ENCODE results near the gene RAB38. TPM values are rescaled to one million over a fixed set of nuclear protein-coding genes. Genes with fewer than 3 reads are reported as not detected.

Gene RAB38
- total RNA-seq, 1 experiment from 2014 or later, result 7.3 TPM

GRCh38 chr11:88115828-88116755, 59.2 kb downstream of the RAB38 start:
- DNase-seq, result no peak
- intact Hi-C loops (cut with micrococcal nuclease; ENCODE audit: unreplicated experiment), result no loop called here
- peak overlapping the region; percentile 14 for H3K27ac Mint-ChIP-seq (ENCODE audit: unreplicated experiment)
- no peaks in the 10 kb centered on the region for H3K4me1 Mint-ChIP-seq (ENCODE audit: low read depth, unreplicated experiment)
- CTCF ChIA-PET, result no interaction called here
- TF ChIP-seq CTCF (IDR thresholded peaks at IDR 0.05; ENCODE audit: unreplicated experiment), result no peak
- no peaks in the 10 kb centered on the region for H3K27me3 Mint-ChIP-seq (ENCODE audit: unreplicated experiment)
- BruUV-seq (replicated peaks), result no TSS peak
- no peaks in the 10 kb centered on the region for H3K9me3 Mint-ChIP-seq (ENCODE audit: low read depth, unreplicated experiment)
- H3K36me3 Mint-ChIP-seq (ENCODE audit: insufficient read depth, unreplicated experiment), result no peaks in the 10 kb centered on the region
- H3K4me3 Mint-ChIP-seq (ENCODE audit: low read depth, unreplicated experiment), result no peak overlapping the region

GRCh38 chr11:88114486-88115045, 60.7 kb downstream of the RAB38 start:
- no TSS peak for BruUV-seq (replicated peaks)
- Mint-ChIP-seq H3K4me1 (ENCODE audit: low read depth, unreplicated experiment) (no peaks in the 10 kb centered on the region), H3K9me3 (ENCODE audit: low read depth, unreplicated experiment) (no peaks in the 10 kb centered on the region), H3K27me3 (ENCODE audit: unreplicated experiment) (no peaks in the 10 kb centered on the region), H3K36me3 (ENCODE audit: insufficient read depth, unreplicated experiment) (no peaks in the 10 kb centered on the region), H3K4me3 (ENCODE audit: low read depth, unreplicated experiment) (no peak overlapping the region), H3K27ac (ENCODE audit: unreplicated experiment) (no peak overlapping the region)
- intact Hi-C loops (cut with micrococcal nuclease; ENCODE audit: unreplicated experiment), result no loop called here
- CTCF ChIA-PET, result no interaction called here
- no peak for DNase-seq
- no peak for TF ChIP-seq CTCF (IDR thresholded peaks at IDR 0.05; ENCODE audit: unreplicated experiment)

GRCh38 chr11:88106666-88107065, 68.6 kb downstream of the RAB38 start:
- H3K36me3 Mint-ChIP-seq (ENCODE audit: insufficient read depth, unreplicated experiment), result no peaks in the 10 kb centered on the region
- H3K27me3 Mint-ChIP-seq (ENCODE audit: unreplicated experiment), result no peaks in the 10 kb centered on the region
- no TSS peak for BruUV-seq (replicated peaks)
- TF ChIP-seq CTCF (IDR thresholded peaks at IDR 0.05; ENCODE audit: unreplicated experiment), result no peak
- H3K27ac Mint-ChIP-seq (ENCODE audit: unreplicated experiment), result no peak overlapping the region
- H3K4me3 Mint-ChIP-seq (ENCODE audit: low read depth, unreplicated experiment), result no peak overlapping the region
- intact Hi-C loops (cut with micrococcal nuclease; ENCODE audit: unreplicated experiment), result no loop called here
- no peak for DNase-seq
- H3K4me1 Mint-ChIP-seq (ENCODE audit: low read depth, unreplicated experiment), result peaks cover 41% of the 10 kb centered on the region
- CTCF ChIA-PET, result no interaction called here
- peaks cover 2% of the 10 kb centered on the region for H3K9me3 Mint-ChIP-seq (ENCODE audit: low read depth, unreplicated experiment)

GRCh38 chr11:88105951-88106350, 69.3 kb downstream of the RAB38 start:
- H3K27me3 Mint-ChIP-seq (ENCODE audit: unreplicated experiment), result no peaks in the 10 kb centered on the region
- BruUV-seq (replicated peaks), result no TSS peak
- H3K36me3 Mint-ChIP-seq (ENCODE audit: insufficient read depth, unreplicated experiment), result no peaks in the 10 kb centered on the region
- no peak for DNase-seq
- peaks cover 41% of the 10 kb centered on the region for H3K4me1 Mint-ChIP-seq (ENCODE audit: low read depth, unreplicated experiment)
- no peak for TF ChIP-seq CTCF (IDR thresholded peaks at IDR 0.05; ENCODE audit: unreplicated experiment)
- H3K9me3 Mint-ChIP-seq (ENCODE audit: low read depth, unreplicated experiment), result peaks cover 2% of the 10 kb centered on the region
- H3K27ac Mint-ChIP-seq (ENCODE audit: unreplicated experiment), result no peak overlapping the region
- intact Hi-C loops (cut with micrococcal nuclease; ENCODE audit: unreplicated experiment), result loop anchor here (2.0 kb wide), 1 partner anchor 433 kb away; no protein-coding TSS in a partner anchor
- no peak overlapping the region for H3K4me3 Mint-ChIP-seq (ENCODE audit: low read depth, unreplicated experiment)
- CTCF ChIA-PET, result no interaction called here

Measured in Calu3 (cell line).